RWPE2 (cell line): ENCODE results near the gene RIC8B.

Source experiments
- ATAC-seq: fragments of 200-7000 bp; cut with Tn5 transposase; 3 replicates; pipeline ENCODE4 v1.9.1; 2021; ENCODE audit warnings: low read depth
- DNase-seq: peaks from one replicate; pipeline ENCODE4 v3.0.0-alpha.2; 2020; ENCODE audit warnings: low spot score
- H3K27ac ChIP-seq: fragments of 450-650 bp; 2 replicates; pipeline ENCODE4 v1.5.1; 2017; ENCODE audit warnings: mild to moderate bottlenecking; ENCODE audit not compliant: poor library complexity, severe bottlenecking
- H3K27me3 ChIP-seq: fragments of 250-450 bp; sonication (Bioruptor Pico); 2 replicates; pipeline ENCODE4 v1.5.1; 2021; ENCODE audit warnings: mild to moderate bottlenecking, moderate library complexity; ENCODE audit not compliant: insufficient read depth, poor library complexity, severe bottlenecking
- H3K36me3 ChIP-seq: fragments of 250-450 bp; sonication (Bioruptor Pico); 2 replicates; pipeline ENCODE4 v1.5.1; 2020; ENCODE audit warnings: low read depth, mild to moderate bottlenecking, moderate library complexity
- H3K4me1 ChIP-seq: fragments of 250-450 bp; sonication (Bioruptor Pico); 2 replicates; pipeline ENCODE4 v1.5.1; 2021; ENCODE audit warnings: mild to moderate bottlenecking, moderate library complexity; ENCODE audit not compliant: insufficient read depth, poor library complexity, severe bottlenecking
- H3K4me3 ChIP-seq: fragments of 250-450 bp; sonication (Bioruptor Pico); 2 replicates; pipeline ENCODE4 v1.5.1; 2021; ENCODE audit warnings: mild to moderate bottlenecking, moderate library complexity; ENCODE audit not compliant: severe bottlenecking
- H3K9me3 ChIP-seq: fragments of 250-450 bp; sonication (Bioruptor Pico); 2 replicates; pipeline ENCODE4 v1.5.1; 2021; ENCODE audit warnings: mild to moderate bottlenecking, moderate library complexity; ENCODE audit not compliant: severe bottlenecking
- TF ChIP-seq, protein P1 (sequence below): fragments of 450-650 bp; IDR thresholded peaks from one replicate; pipeline ENCODE4 v1.5.1; 2017; ENCODE audit warnings: mild to moderate bottlenecking, moderate library complexity; ENCODE audit not compliant: poor library complexity, severe bottlenecking

RIC8B gene

DNA sequence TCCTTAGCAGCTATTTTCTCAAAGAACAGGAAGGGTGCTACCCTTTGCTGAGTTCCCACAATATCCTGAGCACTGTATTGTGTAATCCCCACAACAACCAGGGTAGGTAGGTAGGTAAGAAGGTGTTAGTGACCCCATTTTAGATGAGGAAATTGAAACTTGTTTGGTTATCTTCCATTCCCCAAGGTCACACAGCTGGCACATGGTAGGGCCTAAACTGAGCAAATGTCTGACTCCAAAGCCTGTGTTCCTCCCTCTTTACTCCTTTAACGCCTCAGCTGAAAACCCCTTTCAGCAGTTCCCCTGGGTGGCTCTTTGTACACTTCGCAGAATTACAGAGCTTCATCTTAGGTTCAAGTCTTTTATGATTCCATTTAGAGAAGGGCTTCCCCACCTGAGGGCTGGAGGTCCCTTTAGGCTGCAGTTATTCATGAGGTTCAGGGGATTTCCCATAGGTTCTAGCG, 26.5 kb upstream of the RIC8B start:
- ATAC-seq: no peak
- no peaks in the 10 kb centered on the region for H3K36me3 ChIP-seq
- TF ChIP-seq, protein P1, sequence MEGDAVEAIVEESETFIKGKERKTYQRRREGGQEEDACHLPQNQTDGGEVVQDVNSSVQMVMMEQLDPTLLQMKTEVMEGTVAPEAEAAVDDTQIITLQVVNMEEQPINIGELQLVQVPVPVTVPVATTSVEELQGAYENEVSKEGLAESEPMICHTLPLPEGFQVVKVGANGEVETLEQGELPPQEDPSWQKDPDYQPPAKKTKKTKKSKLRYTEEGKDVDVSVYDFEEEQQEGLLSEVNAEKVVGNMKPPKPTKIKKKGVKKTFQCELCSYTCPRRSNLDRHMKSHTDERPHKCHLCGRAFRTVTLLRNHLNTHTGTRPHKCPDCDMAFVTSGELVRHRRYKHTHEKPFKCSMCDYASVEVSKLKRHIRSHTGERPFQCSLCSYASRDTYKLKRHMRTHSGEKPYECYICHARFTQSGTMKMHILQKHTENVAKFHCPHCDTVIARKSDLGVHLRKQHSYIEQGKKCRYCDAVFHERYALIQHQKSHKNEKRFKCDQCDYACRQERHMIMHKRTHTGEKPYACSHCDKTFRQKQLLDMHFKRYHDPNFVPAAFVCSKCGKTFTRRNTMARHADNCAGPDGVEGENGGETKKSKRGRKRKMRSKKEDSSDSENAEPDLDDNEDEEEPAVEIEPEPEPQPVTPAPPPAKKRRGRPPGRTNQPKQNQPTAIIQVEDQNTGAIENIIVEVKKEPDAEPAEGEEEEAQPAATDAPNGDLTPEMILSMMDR: no peak
- H3K27ac ChIP-seq: no peak overlapping the region
- H3K4me1 ChIP-seq: no peaks in the 10 kb centered on the region
- no peak overlapping the region for H3K4me3 ChIP-seq
- no peak for DNase-seq
- no peaks in the 10 kb centered on the region for H3K9me3 ChIP-seq
- H3K27me3 ChIP-seq: peaks cover 20% of the 10 kb centered on the region

DNA sequence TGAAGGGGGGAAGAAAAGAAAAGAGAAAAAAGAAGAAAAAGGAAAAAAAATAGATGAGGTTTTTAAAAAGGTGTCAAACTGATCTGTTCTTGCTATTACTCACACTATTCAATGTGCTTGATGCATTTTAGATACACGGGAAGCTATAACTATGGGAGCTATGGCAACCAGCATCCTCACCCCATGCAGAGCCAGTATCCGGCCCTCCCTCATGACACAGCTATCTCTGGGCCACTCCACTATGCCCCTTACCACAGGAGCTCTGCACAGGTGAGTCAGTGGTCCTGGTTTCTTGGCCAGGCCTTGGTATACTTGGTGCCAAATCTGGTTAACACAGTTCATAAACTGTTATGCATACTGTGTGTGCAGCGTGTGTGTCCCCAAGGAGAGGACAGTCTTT, 24.0 kb upstream of the RIC8B start:
- Histone ChIP-seq H3K27ac (no peak overlapping the region), H3K27me3 (peaks cover under 1% of the 10 kb centered on the region), H3K4me1 (no peaks in the 10 kb centered on the region), H3K36me3 (no peaks in the 10 kb centered on the region), H3K4me3 (no peak overlapping the region), H3K9me3 (no peaks in the 10 kb centered on the region)
- ATAC-seq (no peak), DNase-seq (no peak)
- TF ChIP-seq, protein P1: no peak

DNA sequence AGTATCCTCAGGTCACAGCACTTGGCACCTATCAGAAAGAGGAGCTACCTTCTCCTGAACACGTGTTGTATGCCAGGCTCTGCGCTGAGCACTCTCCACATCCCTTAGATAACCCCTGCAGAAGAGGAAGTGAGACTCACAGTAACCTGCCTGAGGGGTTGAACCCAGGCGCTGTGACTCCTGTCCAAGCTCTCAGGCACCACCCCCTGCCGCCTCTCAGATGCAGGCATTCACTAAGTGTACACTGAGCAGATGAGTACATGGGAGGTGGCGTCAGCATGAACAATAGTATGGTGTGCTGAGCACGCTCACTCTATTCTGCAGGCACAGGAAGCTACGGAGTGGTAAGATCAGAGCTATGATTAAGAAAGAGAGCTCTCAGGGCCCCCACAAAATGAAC, 21.0 kb upstream of the RIC8B start:
- no peak overlapping the region for H3K27ac ChIP-seq
- ATAC-seq (no peak), DNase-seq (no peak)
- H3K36me3 ChIP-seq: no peaks in the 10 kb centered on the region
- no peak overlapping the region for H3K4me3 ChIP-seq
- TF ChIP-seq, protein P1: no peak
- H3K9me3 ChIP-seq: no peaks in the 10 kb centered on the region
- H3K27me3 ChIP-seq: no peaks in the 10 kb centered on the region
- no peaks in the 10 kb centered on the region for H3K4me1 ChIP-seq

DNA sequence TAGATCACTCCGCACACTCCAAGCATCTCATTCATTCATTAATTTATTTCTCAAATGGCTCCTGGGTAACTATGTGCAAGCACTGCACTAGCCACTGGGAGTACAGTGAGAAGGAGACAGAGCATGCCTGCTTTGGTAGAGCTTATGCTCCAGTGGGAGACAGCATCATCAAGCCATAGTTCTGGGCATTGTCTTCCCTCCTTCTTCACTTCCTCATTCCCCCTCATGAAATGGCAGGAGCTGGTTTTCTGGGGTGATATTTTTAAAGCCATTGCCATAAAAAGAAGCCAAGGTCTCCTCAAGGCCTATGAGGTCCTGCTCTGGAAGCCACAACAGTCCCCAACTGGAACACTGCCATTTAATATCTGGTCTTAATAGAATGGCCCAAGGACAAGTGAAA, 20.2 kb upstream of the RIC8B start:
- Histone ChIP-seq H3K9me3 (no peaks in the 10 kb centered on the region), H3K27ac (no peak overlapping the region), H3K27me3 (no peaks in the 10 kb centered on the region), H3K4me1 (no peaks in the 10 kb centered on the region), H3K36me3 (no peaks in the 10 kb centered on the region), H3K4me3 (no peak overlapping the region)
- TF ChIP-seq, protein P1: no peak
- ATAC-seq (no peak), DNase-seq (no peak)

DNA sequence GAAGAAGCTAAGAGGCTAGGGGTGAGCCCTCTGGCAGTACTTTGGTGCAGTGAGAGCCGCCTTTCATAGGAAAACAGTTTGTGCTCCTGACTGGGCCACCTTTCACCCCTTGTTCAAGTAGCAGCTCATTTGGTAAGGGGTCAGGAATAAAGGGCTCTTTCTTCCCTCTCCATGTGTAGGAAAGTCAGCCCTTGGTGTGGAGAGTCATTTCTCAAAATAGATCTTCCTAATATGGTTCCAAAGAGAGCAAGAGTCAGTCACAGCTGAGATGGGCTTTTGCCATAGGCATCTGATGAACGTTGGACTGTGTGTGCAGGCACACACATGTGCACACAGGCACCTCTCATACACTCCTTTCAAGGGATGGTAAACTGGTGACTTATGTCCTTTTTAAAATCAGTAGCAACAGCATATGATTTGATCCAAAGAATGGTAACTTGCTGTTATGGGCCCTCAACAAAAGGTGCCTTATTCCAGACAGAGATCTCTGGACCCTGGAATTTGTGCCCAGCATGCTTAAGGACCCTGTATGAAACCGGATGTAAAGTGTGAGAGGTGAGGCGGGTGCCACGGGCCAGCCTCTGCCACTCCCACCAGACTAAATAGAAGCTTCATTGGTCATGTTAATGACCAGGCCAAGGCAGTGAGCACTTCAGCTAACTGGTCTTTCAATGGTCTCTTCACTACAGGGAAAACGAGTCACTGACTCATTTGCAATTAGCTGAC, 16.7 kb upstream of the RIC8B start:
- Histone ChIP-seq H3K4me3 (no peak overlapping the region), H3K36me3 (no peaks in the 10 kb centered on the region), H3K27ac (no peak overlapping the region), H3K9me3 (no peaks in the 10 kb centered on the region), H3K4me1 (no peaks in the 10 kb centered on the region), H3K27me3 (no peaks in the 10 kb centered on the region)
- ATAC-seq (no peak), DNase-seq (no peak)
- TF ChIP-seq, protein P1: no peak
